OCI-LY1 (cell line): ENCODE measurements around the gene PLCB2.

Experiments
- CTCF ChIP-seq: fragments of 200-600 bp; sonication (generic), shearing (Covaris generic); IDR thresholded peaks from 2 replicates; pipeline ENCODE4 v1.5.1; 2017; ENCODE audit warnings: mild to moderate bottlenecking, antibody characterized with exemption, low read length, moderate library complexity, mixed read lengths
- EZH2 ChIP-seq: fragments of 200-600 bp; sonication (generic), shearing (Covaris generic); IDR thresholded peaks from 2 replicates; pipeline ENCODE4 v1.8.0; 2017; ENCODE audit warnings: borderline replicate concordance, mixed run types, mild to moderate bottlenecking, antibody characterized with exemption, low read length, moderate library complexity, mixed read lengths

GRCh38 chr15:40337597-40337996 lies 29.9 kb upstream of the PLCB2 start:
- TF ChIP-seq CTCF (no peak), EZH2 (no peak)
